ENCODE results near the gene RAC2. TPM values are rescaled to one million over a fixed set of nuclear protein-coding genes. Genes with fewer than 3 reads are reported as not detected.

RAC2 gene
- total and polyA plus RNA-seq, 4 donors = 16.7 to 217 (median 55.2) TPM

DNA sequence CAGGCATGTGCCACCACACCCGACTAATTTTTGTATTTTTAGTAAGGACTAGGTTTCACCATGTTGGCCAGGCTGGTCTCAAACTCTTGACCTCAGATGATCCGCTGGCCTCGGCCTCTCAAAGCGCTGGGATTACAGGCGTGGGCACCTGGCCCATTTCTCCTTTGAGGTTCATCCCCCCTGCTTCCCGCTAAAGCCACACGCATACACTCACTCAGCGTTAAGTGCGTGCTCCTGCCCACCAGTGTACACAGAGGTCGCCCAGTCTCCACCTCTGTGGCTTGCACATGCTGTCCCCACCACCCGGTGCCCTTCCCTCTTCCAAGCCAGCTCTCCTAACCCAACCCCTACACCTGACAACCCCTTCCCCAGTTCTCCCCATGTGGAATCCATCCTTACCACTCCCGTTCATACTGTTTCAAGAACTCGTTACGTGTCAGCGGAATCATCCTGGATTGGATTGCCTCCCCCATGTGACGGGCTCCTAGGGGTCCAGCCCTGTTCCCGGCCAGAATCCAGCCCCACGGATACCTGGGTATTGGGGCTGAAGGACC is 22.6 kb upstream of the RAC2 start:
- Histone ChIP-seq H3K4me1 (ENCODE audit: control insufficient read depth in 5 of 5, insufficient read depth in 5 of 5, low read length in 5 of 5) (peaks cover 0 to 3% (median 0%) of the 10 kb centered on the region in 5 donors), H3K36me3 (ENCODE audit: control insufficient read depth in 4 of 4, insufficient read depth in 4 of 4, low read length in 4 of 4) (no peaks in the 10 kb centered on the region), H3K9ac (ENCODE audit: insufficient read depth in 1 of 2, low read length in 2 of 2) (peak overlapping the region in 1 of 2 donors; percentile 46), H3K4me3 (no peak overlapping the region), H3K9me3 (ENCODE audit: control insufficient read depth in 4 of 4, insufficient read depth in 3 of 4, low read length in 3 of 4) (peaks cover 0 to 9% (median 4%) of the 10 kb centered on the region in 4 donors), H3K27me3 (ENCODE audit: control insufficient read depth in 3 of 3, insufficient read depth in 3 of 3, low read length in 2 of 3) (no peaks in the 10 kb centered on the region), H3K27ac (ENCODE audit: low read depth in 1 of 2, low read length in 1 of 2) (no peak overlapping the region)
- ATAC-seq (ENCODE audit: insufficient read depth, low FRiP score) (no peak), DNase-seq (peak in 1 of 3 donors; percentile 18)
- WGBS, 2 donors = 35 to 40% methylated on average over 18 of the region's 18 CpGs
- TF ChIP-seq, protein P1, sequence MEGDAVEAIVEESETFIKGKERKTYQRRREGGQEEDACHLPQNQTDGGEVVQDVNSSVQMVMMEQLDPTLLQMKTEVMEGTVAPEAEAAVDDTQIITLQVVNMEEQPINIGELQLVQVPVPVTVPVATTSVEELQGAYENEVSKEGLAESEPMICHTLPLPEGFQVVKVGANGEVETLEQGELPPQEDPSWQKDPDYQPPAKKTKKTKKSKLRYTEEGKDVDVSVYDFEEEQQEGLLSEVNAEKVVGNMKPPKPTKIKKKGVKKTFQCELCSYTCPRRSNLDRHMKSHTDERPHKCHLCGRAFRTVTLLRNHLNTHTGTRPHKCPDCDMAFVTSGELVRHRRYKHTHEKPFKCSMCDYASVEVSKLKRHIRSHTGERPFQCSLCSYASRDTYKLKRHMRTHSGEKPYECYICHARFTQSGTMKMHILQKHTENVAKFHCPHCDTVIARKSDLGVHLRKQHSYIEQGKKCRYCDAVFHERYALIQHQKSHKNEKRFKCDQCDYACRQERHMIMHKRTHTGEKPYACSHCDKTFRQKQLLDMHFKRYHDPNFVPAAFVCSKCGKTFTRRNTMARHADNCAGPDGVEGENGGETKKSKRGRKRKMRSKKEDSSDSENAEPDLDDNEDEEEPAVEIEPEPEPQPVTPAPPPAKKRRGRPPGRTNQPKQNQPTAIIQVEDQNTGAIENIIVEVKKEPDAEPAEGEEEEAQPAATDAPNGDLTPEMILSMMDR (IDR thresholded peaks at IDR 0.05; ENCODE audit: control extremely low read depth, extremely low read depth) = no peak

DNA sequence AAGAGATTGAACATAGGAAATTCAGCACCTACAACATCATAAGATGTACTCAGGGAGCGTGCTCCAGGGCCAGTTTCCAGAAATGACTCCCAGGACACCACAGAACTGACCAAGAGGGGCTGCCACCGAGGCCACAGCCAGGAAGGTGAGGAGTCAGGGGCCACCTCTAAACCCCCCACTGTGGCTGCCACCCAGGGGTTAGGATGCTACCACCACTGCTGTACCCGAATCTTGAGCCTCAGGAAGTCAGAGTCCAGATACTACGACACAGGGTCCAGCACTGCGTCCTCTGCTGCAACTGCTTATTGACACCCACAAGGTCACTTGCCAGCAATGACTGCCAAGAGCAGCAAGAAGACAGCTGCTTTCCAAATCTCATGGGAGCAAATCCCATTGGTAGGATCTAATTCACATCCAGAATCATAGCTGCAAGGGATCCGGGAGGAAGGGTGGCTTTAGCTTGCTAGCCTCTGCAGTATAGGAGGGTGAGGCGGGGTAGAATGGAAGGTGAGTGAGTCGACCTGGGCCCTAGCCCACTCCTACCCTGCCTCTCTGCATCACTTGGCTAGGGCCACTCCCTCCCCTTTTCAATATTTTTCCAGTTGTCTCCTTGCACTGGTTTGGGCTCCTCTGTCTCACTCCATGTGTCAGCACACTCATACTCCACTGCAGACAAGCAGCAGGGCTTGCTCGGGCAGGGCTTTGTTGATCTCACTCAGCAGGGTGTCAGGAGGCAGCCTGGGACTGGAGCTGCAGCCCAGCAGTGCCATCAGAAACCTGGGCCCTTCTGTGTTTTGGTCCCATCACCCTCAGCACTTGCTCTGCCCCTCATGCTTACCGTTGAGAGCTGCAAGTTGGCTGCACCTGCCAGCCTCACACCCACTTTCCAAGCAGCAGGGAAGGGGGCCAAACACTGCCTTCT is 20.2 kb upstream of the RAC2 start:
- WGBS, 2 donors = 87 to 90% methylated on average over 10 of the region's 10 CpGs
- ATAC-seq (ENCODE audit: insufficient read depth, low FRiP score) (no peak), DNase-seq (peak in 1 of 3 donors; percentile 4)
- Histone ChIP-seq H3K4me1 (ENCODE audit: control insufficient read depth in 5 of 5, insufficient read depth in 5 of 5, low read length in 5 of 5) (peaks cover 0 to 8% (median 0%) of the 10 kb centered on the region in 5 donors), H3K9ac (ENCODE audit: insufficient read depth in 1 of 2, low read length in 2 of 2) (no peak overlapping the region), H3K27me3 (ENCODE audit: control insufficient read depth in 3 of 3, insufficient read depth in 3 of 3, low read length in 2 of 3) (peaks cover 0 to 8% (median 7%) of the 10 kb centered on the region in 3 donors), H3K9me3 (ENCODE audit: control insufficient read depth in 4 of 4, insufficient read depth in 3 of 4, low read length in 3 of 4) (peaks cover 0 to 9% (median 4%) of the 10 kb centered on the region in 4 donors), H3K27ac (ENCODE audit: low read depth in 1 of 2, low read length in 1 of 2) (no peak overlapping the region), H3K36me3 (ENCODE audit: control insufficient read depth in 4 of 4, insufficient read depth in 4 of 4, low read length in 4 of 4) (no peaks in the 10 kb centered on the region), H3K4me3 (no peak overlapping the region)
- TF ChIP-seq, protein P1 (IDR thresholded peaks at IDR 0.05; ENCODE audit: control extremely low read depth, extremely low read depth) = no peak

DNA sequence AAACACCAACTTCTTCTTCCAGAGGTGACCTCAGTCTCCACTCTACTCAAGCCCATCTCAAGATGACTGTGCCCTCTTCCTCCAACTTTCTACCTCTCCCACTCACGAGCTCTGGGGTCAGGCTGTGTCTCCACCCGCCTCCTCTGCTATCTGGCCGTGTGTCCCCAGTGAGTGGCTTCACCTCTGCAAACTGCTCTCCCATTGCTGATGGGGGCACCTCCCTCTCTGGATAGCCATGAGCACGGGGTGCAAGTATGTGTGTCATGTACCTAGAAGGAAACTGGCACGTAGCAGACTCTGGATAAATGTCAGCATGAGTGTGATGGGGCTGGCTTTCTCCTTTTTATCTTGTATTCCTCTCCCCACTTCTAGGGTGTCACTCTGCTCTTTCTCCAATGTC is 18.3 kb upstream of the RAC2 start:
- Histone ChIP-seq H3K27ac (ENCODE audit: low read depth in 1 of 2, low read length in 1 of 2) (no peak overlapping the region), H3K36me3 (ENCODE audit: control insufficient read depth in 4 of 4, insufficient read depth in 4 of 4, low read length in 4 of 4) (no peaks in the 10 kb centered on the region), H3K4me1 (ENCODE audit: control insufficient read depth in 5 of 5, insufficient read depth in 5 of 5, low read length in 5 of 5) (peaks cover 0 to 9% (median 0%) of the 10 kb centered on the region in 5 donors), H3K9me3 (ENCODE audit: control insufficient read depth in 4 of 4, insufficient read depth in 3 of 4, low read length in 3 of 4) (peaks cover 0 to 9% (median 4%) of the 10 kb centered on the region in 4 donors), H3K9ac (ENCODE audit: insufficient read depth in 1 of 2, low read length in 2 of 2) (no peak overlapping the region), H3K27me3 (ENCODE audit: control insufficient read depth in 3 of 3, insufficient read depth in 3 of 3, low read length in 2 of 3) (peaks cover 0 to 18% (median 15%) of the 10 kb centered on the region in 3 donors), H3K4me3 (no peak overlapping the region)
- ATAC-seq (ENCODE audit: insufficient read depth, low FRiP score) (no peak), DNase-seq (no peak)
- TF ChIP-seq, protein P1 (IDR thresholded peaks at IDR 0.05; ENCODE audit: control extremely low read depth, extremely low read depth) = no peak
- 77 to 88% methylated on average over 5 of the region's 5 CpGs for WGBS, 2 donors

Measured in lung (tissue), 12 donors.